Thymus (tissue), 11 donors: ENCODE data around the gene NEDD4. TPM values are rescaled to one million over a fixed set of nuclear protein-coding genes. Genes with fewer than 3 reads are reported as not detected.
"Not testable (repeated sequence)": the region's sequence is repeated elsewhere in the genome, so short reads cannot be mapped to it uniquely, and the experiment has no call there.

Experiments used
- DNase-seq, 9 donors: peaks; one replicate each; pipeline ENCODE4 v3.0.0-alpha.2; 2013; ENCODE audit warnings: low spot score in 9 of 9, low read depth in 6 of 9, missing footprints in 1 of 9
- H3K27ac ChIP-seq, 2 donors: one replicate each; pipeline ENCODE4 v1.5.1; 2013; ENCODE audit warnings: control low read depth in 1 of 2, low read depth in 1 of 2, low read length in 1 of 2, mild to moderate bottlenecking in 1 of 2, moderate library complexity in 1 of 2
- H3K27me3 ChIP-seq, 2 donors: one replicate each; pipeline ENCODE4 v1.5.1; 2013; ENCODE audit warnings: low read length in 1 of 2; ENCODE audit not compliant: control insufficient read depth in 2 of 2, insufficient read depth in 1 of 2
- H3K36me3 ChIP-seq, 2 donors: one replicate each; pipeline ENCODE4 v1.5.1; 2013; ENCODE audit warnings: low read length in 1 of 2, mild to moderate bottlenecking in 1 of 2, moderate library complexity in 1 of 2; ENCODE audit not compliant: control insufficient read depth in 2 of 2, insufficient read depth in 2 of 2
- H3K4me1 ChIP-seq, 2 donors: one replicate each; pipeline ENCODE4 v1.5.1; 2013; ENCODE audit warnings: low read length in 2 of 2; ENCODE audit not compliant: control insufficient read depth in 2 of 2, insufficient read depth in 2 of 2
- H3K4me3 ChIP-seq, 2 donors: one replicate each; pipeline ENCODE4 v1.5.1; 2013; ENCODE audit warnings: low read length in 2 of 2, control low read depth in 1 of 2, mild to moderate bottlenecking in 1 of 2
- H3K9me3 ChIP-seq, 2 donors: one replicate each; pipeline ENCODE4 v1.5.1; 2013; ENCODE audit warnings: low read length in 1 of 2, mild to moderate bottlenecking in 1 of 2; ENCODE audit not compliant: control insufficient read depth in 2 of 2, insufficient read depth in 1 of 2
- WGBS: extraction: QIAGEN DNeasy Blood & Tissue Kit; methylation state at CpG from one replicate; pipeline ENCODE4 v1.1.7; 2013; 5-methylcytosine and 5-hydroxymethylcytosine counted together
- polyA plus RNA-seq: library from polyadenylated mRNA; stranded (reverse); fragments of 200-250 nt; gene quantifications from one replicate; pipeline ENCODE4 v1.2.3, GENCODE V29; 2013
- total RNA-seq: library from RNA; stranded (reverse); fragments of 120-200 nt; gene quantifications from one replicate; pipeline ENCODE4 v1.2.4, GENCODE V29; 2013
- donor health status: healthy.

NEDD4 gene
- total and polyA plus RNA-seq, 2 donors: 4.4 to 8.8 TPM

DNA sequence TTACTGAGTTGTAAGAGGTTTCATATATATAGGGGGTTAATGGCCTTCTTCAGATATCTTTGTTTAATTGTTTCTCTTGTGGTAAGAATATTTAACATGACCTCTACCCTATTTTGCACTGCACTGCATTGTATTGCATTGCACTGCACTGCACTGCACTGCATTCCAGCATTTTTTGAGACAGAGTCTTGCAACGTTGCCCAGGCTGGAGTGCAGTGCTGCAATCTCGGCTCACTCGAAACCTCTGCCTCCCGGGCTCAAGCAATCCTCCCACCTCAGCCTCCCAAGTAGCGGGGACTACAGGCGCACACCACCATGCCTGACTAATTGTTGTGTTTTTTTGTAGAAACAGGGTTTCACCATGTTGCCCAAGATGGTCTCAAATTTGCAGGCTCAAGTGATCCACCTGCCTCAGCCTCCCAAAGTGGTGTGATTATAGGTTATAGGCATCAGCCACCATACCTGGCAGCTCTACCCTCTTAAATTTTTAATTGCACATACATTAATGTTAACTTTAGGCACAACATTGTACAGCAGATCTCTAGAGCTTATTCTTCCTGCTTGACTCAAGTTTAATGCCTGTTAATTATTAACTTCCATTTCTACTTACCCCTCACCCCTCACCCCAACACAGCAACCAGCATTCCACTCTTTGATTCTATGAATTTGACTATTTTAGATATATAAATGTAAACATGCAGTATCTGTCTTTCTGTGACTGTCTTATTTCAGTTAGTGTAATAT is 38.4 kb downstream of the NEDD4 start:
- no peak for DNase-seq
- Histone ChIP-seq H3K27me3 (no peaks in the 10 kb centered on the region), H3K36me3 (no peaks in the 10 kb centered on the region), H3K27ac (no peak overlapping the region), H3K4me3 (no peak overlapping the region), H3K9me3 (no peaks in the 10 kb centered on the region), H3K4me1 (no peaks in the 10 kb centered on the region)
- 98% methylated on average over 6 of the region's 6 CpGs for whole genome bisulfite sequencing

DNA sequence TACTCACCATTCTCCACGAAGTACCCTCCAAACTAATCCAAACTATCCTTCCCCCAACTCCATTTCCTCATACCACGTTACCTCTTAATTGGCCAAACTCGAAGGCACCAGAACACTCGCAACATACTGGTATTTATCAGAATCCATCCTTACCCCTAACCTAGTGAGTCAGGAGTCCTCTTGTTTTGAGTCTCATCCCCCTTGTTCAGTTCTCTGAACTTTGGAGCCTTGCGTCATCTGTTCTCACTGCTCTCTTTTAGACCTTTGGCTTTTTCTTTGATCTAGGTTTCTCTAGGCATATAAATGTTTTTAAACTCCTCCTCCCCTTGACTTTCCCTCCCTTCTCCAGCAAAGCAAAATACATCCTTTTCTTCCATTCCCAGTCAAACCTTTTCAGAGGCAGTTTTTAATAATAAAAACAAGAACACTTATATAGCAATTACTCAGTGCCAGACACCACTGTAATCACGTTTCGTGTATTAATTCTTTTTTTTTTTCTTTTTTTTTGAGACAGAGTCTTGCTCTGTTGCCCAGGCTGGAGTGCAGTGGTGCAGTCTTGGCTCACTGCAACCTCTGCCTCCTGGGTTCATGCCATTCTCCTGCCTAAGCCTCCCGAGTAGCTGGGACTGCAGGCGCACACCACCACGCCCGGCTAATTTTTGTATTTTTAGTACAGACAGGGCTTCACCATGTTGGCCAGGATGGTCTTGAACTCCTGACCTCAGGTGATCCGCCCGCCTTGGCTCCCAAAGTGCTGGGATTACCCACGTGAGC is 40.7 kb downstream of the NEDD4 start:
- H3K27me3 ChIP-seq, H3K9me3 ChIP-seq, H3K27ac ChIP-seq, H3K4me3 ChIP-seq, H3K36me3 ChIP-seq, H3K4me1 ChIP-seq, DNase-seq: not testable (repeated sequence)
- WGBS: 97% methylated on average over 14 of the region's 14 CpGs

DNA sequence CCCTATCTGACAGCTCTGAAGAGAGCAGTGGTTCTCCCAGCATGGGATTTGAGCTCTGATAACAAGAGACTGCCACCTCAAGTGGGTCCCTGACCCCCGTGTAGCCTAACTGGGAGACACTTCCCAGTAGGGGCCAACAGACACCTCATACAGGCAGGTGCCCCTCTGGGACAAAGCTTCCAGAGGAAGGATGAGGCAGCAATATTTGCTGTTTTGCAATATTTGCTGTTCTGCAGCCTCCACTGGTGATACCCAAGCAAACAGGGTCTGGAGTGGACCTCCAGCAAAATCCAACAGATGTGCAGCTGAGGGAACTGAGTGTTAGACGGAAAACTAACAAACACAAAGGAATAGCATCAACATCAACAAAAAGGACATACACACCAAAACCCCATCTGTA is 48.8 kb downstream of the NEDD4 start:
- H3K27me3 ChIP-seq, H3K36me3 ChIP-seq, H3K9me3 ChIP-seq, H3K4me1 ChIP-seq, H3K4me3 ChIP-seq, H3K27ac ChIP-seq, DNase-seq: not testable (repeated sequence)
- WGBS: 96% methylated on average over 2 of the region's 2 CpGs

DNA sequence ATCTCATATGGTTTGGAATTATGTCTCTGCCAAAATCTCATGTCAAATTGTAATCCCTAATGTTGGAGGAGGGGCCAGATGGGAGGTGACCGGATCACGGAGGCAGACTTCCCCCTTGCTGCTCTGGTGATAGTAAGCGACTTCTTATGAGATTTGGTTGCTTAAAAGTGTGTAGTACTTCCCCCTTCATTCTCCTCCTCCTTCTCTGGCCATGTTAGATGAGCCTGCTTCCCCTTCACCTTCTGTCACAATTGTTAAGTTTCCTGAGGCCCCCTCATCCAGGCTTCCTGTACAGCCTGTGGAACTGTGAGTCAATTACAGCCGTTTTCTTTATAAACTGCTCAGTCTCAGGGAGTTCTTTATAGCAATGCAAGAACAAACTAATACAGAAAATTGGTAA is 51.1 kb downstream of the NEDD4 start:
- peaks cover 0 to 4% of the 10 kb centered on the region in 2 donors for H3K36me3 ChIP-seq
- H3K27ac ChIP-seq: no peak overlapping the region
- peaks cover 2 to 6% of the 10 kb centered on the region in 2 donors for H3K9me3 ChIP-seq
- WGBS: 46% methylated on average over 4 of the region's 4 CpGs
- DNase-seq: no peak
- no peaks in the 10 kb centered on the region for H3K4me1 ChIP-seq
- no peaks in the 10 kb centered on the region for H3K27me3 ChIP-seq
- H3K4me3 ChIP-seq: no peak overlapping the region

DNA sequence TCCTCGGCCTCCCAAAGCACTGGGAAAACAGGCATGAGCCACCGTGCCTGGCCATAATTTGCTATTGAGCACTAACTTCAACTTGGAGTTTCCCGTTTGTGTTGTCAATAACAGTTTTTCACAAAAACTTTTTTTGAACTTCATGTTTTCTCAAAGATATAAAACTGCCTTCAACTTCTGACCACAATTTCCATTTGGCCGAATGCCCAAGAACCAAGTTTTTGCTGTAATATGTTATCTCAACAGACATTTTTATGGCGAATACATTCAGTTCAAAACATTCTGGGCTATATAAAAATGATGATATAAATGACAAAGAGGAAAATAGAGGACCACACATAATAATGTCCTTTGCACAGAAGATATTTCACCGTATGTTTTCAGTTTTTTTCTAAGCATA is 56.4 kb downstream of the NEDD4 start:
- Histone ChIP-seq H3K27ac (no peak overlapping the region), H3K4me1 (no peaks in the 10 kb centered on the region), H3K27me3 (no peaks in the 10 kb centered on the region), H3K9me3 (peaks cover 2 to 3% of the 10 kb centered on the region in 2 donors), H3K36me3 (no peaks in the 10 kb centered on the region), H3K4me3 (no peak overlapping the region)
- DNase-seq: no peak
- WGBS: 23% methylated on average over 6 of the region's 6 CpGs

DNA sequence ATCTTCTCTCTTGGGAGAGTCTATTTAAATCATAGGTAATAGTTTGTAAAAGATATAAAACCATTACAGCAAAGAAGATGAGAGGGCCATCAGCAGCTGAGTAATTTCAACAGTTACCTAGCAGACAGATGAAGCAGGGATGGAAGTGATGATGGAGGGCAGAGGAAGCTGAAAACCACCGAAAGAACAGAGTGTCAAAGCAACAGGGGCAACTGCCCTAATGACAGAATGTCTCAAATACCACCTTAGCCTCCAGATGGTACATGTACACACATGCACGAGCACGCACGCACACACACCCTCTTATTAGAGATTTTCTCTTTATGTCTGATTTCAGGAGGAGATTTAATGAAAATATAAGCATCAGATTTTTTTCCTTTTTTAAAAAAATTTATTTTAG is 64.5 kb downstream of the NEDD4 start:
- 70% methylated on average over 4 of the region's 4 CpGs for WGBS
- H3K27me3 ChIP-seq: no peaks in the 10 kb centered on the region
- no peak for DNase-seq

DNA sequence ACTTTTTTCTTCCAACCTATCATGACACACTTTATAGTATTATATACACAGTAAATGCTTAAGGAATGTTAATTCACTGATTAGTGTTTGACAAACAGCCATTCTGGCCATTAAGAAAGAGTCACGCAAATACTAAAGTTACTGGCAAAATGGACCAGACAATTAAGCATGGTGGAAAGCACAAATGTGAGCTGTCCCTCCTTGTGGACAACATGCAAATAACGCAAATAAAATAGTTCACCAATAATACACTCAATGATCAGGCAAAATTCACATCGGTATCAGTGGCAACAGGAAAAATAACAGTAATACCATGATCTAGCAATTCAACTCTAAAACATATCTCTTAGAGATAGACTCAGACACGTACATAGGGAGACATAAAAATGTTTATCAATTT is 71.7 kb downstream of the NEDD4 start:
- no peaks in the 10 kb centered on the region for H3K36me3 ChIP-seq
- H3K9me3 ChIP-seq: no peaks in the 10 kb centered on the region
- no peaks in the 10 kb centered on the region for H3K4me1 ChIP-seq
- no peak overlapping the region for H3K27ac ChIP-seq
- no peak overlapping the region for H3K4me3 ChIP-seq
- 99% methylated on average over 4 of the region's 4 CpGs for WGBS
- DNase-seq: no peak
- no peaks in the 10 kb centered on the region for H3K27me3 ChIP-seq

More for the DNA sequence above, 64.5 kb downstream of the NEDD4 start:
- Histone ChIP-seq H3K9me3 (no peaks in the 10 kb centered on the region), H3K36me3 (no peaks in the 10 kb centered on the region), H3K27ac (no peak overlapping the region), H3K4me3 (no peak overlapping the region), H3K4me1 (no peaks in the 10 kb centered on the region)

DNA sequence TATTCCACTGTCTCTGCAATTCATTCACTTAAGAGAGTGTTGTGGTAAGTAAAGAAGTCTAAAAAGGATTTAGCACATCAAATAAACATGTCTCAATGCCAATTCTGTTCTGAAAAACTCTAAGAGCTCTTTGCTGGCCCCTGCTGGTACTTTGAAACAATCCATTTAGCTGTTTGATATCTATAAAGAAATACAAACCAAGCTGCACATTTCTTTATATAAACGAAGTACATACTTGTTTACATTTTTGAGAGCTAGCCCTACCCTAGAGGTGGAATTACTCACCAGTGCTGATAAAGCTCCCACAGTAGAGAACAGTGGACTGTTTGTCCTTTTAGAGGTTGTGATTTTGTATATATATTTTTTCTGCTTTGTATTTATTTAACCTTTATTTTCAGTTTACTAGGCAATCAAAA is 75.5 kb downstream of the NEDD4 start:
- no peaks in the 10 kb centered on the region for H3K9me3 ChIP-seq
- H3K27ac ChIP-seq: no peak overlapping the region
- no peaks in the 10 kb centered on the region for H3K36me3 ChIP-seq
- no peaks in the 10 kb centered on the region for H3K27me3 ChIP-seq
- no peaks in the 10 kb centered on the region for H3K4me1 ChIP-seq
- no peak overlapping the region for H3K4me3 ChIP-seq
- 1% methylated on average over 1 of the region's 1 CpG for whole genome bisulfite sequencing
- peak in 6 of 9 donors; percentile 8 to 54 (median 23) for DNase-seq

DNA sequence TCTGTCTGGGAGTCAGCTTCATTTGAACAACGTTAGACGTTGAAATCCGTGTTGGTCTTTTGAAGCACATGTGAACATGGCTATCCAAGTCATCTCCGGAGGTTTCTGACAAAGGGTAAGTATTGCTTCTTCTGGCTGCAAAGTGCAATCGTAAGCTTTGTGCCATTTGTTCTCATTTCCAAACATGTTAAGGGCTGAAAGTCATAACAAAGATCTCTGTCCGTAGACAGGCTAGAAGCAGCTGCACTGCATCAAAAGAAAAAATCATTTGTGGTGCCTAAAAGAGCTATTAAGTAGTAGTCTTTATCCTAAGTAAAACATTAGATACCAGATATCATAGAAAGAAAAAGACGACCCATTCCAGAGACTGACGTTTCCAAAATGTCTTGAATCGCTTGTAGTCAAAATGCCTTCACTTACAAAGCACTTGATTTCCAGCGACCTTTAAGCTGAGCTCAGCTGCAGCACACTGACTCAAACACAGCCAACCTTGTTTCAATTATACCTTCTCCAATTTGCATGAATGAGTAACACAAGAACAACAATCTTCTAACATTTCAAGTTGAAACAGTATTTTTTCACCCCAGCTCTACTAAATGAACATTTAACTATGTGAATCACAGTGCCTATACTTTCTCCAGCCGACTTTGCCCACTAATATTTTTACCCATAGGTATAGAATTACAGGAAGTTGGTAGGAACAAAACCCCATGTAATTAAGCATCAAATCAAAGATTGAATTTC is 76.6 kb downstream of the NEDD4 start:
- 94% methylated on average over 11 of the region's 11 CpGs for WGBS
- no peaks in the 10 kb centered on the region for H3K36me3 ChIP-seq
- no peaks in the 10 kb centered on the region for H3K9me3 ChIP-seq
- no peak overlapping the region for H3K27ac ChIP-seq
- H3K27me3 ChIP-seq: no peaks in the 10 kb centered on the region
- DNase-seq: no peak
- no peaks in the 10 kb centered on the region for H3K4me1 ChIP-seq
- no peak overlapping the region for H3K4me3 ChIP-seq
